NCI-H526 treated with DMSO at 0.1 percent for 48 hours (cell line): ENCODE results near the gene PLEKHN1.

Experiments used
- DNase-seq: peaks from one replicate; lab custom pipeline; 2025; lab: John Stamatoyannopoulos, UW

Gene PLEKHN1

DNA sequence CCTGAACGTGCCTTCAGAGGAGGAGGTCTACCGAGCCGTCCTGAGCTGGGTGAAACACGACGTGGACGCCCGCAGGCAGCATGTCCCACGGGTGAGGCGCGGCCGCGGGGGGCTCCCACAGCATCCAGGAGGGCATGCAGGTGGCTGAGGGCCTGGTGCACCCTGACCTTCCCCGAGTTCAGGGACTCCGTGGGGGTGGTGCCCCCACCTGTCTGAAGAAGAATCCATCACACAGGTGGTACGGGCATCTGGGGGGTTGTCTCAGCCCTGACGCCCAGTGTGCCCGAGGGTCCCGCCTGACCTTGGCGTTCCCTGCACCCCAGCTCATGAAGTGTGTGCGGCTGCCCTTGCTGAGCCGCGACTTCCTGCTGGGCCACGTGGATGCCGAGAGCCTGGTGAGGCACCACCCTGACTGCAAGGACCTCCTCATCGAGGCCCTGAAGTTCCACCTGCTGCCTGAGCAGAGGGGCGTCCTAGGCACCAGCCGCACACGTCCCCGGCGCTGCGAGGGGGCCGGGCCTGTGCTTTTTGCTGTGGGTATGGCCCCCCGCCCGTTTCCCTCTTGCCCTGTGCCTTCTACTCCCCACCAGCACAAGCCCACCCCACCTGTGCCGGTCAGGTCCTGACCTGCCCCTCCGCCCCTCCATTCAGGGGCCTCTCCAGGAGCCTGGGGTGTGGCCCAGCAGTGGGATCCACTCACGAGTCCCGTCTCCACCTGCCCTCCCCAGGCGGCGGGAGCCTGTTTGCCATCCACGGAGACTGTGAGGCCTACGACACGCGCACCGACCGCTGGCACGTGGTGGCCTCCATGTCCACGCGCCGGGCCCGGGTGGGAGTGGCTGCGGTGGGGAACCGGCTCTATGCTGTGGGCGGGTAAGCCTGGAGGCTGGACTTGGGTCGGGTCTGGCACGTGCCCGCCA lies 3.6 kb upstream of the PLEKHN1 start:
- DNase-seq: no peak

DNA sequence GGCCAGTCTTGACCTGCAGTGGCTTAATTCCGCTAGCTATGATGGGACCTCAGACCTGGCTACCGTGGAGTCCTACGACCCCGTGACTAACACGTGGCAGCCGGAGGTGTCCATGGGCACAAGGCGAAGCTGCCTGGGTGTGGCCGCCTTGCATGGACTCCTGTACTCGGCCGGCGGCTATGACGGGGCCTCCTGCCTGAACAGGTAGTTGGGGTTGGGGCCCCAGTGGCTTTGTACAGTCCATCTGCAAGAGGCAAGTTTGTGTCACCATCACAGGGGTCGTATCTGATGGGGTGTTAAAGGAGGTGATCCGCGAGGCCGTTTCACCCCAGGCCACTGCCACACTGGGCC lies 3.0 kb upstream of the PLEKHN1 start:
- no peak for DNase-seq

DNA sequence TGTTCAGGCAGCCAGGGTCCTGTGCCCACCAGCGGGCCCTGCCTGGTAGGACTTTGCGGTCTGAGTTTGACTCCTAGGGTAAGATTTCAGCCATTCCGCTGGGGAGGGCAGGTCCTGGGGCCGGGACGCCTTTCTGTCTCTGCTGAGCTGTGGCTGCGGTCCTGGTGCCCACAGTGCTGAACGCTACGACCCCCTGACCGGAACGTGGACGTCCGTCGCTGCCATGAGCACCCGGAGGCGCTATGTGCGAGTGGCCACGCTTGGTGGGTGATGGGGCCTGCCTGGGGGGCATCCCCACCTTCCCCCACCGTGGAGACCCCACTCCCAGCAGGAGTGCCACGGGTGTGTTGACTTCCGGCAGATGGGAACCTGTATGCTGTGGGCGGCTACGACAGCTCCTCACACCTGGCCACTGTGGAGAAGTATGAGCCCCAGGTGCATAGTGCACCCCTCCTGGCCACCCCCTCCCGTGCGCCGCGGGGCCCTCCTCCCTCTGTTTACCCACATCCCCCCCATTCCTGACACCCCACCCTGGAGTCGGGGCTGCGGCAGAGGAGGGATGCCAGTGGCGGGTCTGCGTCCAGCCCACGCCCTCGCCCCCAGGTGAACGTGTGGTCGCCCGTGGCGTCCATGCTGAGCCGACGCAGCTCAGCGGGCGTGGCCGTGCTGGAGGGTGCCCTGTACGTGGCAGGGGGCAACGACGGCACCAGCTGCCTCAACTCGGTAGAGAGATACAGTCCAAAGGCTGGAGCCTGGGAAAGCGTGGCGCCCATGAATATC lies 2.3 kb upstream of the PLEKHN1 start:
- DNase-seq: no peak

DNA sequence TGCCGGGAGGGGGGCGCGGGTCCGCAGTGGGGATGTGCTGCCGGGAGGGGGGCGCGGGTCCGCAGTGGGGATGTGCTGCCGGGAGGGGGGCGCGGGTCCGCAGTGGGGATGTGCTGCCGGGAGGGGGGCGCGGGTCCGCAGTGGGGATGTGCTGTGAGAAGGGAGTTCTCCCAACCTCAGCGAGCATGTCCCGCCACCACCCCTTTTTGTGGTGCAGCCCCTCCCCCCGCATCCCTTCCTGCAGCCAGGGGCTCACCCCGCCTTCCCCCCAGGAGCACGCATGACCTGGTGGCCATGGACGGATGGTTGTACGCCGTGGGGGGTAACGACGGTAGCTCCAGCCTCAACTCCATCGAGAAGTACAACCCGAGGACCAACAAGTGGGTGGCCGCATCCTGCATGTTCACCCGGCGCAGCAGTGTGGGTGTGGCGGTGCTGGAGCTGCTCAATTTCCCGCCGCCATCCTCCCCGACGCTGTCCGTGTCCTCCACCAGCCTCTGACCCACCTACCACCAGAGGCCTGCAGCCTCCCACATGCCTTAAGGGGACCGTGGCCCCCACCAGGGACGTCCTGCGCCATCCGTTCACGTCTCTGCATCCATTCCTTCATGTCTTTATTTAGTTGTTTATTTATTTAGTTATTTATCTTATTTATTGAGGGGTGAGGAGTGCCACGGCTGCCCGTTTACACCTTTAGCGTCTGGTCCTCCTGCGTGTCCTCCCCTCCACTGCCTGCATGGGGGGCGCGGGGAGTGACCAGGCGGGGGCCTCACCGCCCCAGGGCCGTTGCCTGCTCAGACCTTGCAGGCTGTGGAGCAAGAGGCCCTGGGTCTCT lies 1.4 kb upstream of the PLEKHN1 start:
- no peak for DNase-seq

DNA sequence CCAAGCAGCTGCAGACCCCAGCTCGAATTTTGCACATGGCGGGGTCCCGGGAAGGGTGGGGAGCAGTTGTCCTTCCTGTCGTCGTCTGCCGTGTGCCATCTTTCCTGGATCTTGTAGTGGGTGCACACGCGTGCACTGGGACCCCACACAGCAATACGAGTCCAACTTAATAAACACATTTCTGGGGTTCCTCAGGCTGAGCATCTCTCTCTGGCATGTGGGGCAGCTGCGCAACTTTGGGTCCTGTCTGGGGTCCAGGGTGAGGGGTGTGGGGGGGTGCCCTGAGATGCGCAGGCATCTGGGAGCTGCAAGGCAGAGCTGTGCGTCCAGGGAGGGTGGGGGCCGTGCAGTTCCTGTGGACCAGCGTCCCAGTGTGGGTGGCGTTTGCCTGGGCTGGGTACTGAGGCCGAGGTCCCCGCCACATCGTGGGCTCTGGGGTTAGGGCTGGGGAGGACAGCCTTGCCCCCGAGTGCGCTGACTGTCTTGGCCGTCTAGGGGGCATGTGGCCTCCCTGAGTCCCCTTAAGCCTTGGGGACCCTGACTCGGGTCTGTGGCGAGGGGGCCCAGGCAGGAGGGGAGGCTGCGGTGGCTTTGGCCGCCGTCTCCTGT lies 652 bp upstream of the PLEKHN1 start:
- no peak for DNase-seq

DNA sequence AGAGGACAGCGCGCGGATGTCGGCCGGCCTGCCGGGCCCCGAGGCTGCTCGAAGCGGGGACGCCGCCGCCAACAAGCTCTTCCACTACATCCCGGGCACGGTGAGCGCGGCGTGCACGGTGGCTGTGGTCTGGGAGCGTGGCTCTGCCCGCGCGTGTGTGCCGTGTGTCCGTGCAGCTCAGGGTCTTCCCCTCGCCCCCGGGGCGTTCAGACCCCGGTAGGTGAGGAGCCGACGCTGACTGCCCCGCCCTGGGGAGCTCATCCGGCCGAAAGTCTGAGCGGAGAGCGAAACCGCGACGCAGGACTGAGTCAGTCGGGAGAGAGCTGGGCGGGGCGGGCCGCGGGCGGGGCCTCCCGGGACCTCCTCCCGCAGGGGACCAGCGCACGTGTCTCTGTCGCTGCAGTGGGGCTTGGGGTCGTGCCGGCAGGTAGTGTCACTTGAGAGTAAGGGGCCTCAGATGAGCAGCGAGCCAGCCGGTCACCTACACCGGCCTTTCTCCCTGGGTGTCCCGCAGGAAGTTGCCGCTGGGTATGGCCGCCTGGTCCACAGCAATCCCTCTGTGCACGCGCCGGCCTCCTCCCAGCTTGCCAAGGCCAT lies 520 bp downstream of the PLEKHN1 start:
- DNase-seq: no peak

DNA sequence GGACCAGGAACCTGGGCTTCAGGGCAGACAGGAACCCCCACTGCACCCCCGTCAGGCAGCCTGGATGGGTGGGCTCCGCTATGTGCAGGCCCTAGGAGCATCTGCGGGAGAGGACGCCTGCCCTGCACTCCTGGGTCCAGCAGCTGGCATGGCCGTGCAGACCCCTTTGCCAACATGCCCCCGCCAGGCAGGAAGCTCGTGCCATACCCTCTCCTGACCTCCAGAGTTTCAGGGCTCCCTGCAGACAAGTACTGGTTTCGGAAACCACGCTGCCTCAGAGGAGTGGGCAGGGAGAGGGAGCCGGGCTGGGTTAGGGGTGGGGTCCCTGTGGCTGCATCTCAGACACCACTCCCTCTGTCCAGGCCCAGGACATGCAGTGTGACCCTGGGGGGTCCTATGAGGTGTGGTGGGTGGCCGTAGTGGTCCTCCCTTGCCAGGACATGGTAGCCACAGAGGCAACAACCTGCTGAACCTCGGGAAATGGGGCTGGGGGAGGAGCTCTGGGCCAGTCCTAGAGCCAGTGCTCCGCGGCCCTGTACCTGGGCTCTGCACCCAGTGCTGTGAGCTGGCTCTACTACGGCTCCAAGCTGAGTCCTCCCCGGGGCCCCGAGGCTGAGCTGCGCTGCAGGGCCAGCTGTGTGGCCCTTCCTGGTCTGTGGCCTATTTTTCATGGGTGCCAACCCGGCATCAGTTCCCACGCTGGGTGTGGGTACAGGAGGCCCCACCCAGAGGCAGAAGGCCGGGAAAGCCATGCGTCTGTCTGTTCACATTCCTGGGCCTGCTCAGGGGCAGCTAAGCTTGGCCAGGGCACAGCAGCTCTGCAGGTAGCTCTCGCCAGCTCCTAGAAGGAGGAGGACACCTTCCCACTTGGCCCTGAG lies 1.4 kb downstream of the PLEKHN1 start:
- no peak for DNase-seq

DNA sequence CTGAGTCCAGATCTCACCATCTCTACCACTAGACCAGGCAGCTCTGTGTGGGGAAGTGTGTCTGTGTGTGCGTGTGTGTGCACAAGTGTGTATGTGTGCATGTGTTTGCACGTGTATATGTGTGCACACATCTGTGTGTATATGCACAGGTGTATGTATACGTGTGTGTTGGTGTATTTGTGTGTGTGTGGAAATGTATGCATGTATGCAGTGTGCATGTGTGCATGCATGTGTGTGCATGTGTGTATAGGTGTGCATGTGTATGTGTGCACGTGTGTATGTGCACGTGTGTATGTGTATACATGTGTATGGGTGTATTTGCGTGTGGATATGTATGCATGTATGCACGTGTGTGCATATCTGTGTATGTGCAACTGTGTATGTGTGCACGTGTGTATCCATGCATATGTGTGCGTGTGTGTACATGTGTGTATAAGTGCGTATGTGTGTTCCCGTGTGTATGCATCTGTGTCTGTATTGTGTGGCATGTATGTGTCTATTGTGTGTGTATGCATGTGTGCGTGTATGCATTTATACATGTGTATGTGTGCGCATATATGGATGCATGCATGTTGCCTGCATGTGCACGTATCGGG lies 3.1 kb downstream of the PLEKHN1 start:
- no peak for DNase-seq

DNA sequence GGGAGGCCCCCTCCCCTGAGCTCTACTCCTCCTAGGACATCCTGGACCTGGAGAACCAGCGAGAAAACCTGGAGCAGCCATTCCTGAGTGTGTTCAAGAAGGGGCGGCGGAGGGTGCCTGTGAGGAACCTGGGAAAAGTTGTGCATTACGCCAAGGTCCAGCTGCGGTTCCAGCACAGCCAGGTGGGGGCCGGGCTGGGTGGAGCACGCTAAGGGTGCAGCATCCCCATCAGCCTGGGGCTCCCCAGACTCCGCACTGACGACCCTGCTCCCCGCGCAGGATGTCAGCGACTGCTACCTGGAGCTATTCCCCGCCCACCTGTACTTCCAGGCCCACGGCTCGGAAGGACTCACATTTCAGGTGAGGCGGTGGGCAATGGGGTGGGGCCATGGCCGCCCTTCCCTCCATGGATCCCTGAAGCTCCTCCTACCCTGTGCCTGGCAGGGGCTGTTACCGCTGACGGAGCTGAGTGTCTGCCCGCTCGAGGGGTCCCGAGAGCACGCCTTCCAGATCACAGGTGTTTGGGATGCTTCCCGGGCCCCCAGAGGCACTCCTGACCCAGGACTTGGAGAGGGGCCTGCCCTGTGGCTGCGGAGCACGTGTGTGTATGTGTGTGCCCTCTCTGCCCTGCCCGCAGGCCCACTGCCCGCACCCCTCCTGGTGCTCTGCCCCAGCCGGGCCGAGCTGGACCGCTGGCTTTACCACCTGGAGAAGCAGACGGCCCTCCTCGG lies 4.1 kb downstream of the PLEKHN1 start:
- no peak for DNase-seq

DNA sequence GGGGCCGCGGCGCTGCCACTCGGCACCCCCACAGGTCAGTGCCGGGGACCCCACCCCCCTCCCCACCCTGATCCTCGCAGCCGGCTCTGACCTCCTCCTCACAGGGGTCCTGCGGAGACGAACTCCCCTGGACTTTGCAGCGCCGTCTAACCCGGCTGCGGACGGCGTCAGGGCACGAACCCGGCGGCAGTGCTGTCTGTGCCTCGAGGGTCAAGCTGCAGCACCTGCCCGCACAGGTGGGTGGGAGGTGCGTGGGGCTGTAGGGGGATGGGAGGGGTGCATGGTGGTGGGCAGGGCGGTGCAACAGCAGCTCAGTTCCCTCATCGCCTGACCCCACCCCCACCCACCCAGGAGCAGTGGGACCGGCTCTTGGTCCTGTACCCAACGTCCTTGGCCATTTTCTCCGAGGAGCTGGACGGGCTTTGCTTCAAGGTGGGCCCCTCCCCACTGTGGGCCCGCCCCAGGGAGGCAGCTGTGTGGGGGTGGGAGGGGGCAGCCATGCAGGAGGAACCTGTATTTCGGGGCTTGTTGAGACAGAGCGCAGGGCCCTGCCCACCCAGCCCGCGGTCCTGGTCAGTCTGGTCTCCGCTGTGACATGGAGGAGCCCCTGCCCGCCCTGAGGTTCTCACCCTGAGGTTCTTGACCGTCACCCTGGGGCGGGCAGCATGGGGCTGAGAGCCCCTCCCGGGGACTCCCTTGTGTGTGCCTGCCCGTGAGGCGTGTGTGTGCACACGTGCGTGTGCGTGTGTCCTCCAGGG lies 4.9 kb downstream of the PLEKHN1 start:
- no peak for DNase-seq

DNA sequence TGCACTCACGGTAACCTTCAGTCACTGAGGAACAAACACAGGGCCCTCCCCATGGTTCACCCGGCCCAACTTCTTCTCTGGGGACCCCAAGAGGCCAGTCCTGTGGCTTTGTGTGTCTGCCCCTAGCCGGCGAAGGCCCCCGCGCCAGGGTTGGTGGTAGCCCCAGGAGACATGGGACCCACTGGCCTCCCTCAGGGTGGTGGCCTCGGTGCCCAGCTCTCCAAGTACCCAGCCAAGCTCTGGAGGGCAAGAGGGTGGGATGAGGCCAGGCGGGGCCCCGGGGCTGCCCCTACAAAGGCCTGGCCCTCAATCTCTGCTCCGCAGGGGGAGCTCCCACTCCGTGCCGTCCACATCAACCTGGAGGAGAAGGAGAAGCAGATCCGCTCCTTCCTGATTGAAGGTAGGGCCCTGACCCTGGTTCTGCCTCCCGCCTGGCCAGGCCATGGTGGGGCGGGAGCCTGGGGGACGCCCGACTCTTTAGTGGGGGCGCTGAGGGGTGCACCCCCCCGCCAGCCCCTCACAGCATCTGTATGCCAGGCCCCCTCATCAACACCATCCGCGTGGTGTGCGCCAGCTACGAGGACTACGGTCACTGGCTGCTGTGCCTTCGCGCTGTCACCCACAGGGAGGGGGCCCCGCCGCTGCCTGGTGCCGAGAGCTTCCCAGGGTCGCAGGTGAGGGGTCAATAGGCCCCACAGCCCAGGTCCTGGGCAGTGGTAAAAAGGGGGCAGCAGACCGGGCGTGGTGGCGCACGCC lies 5.6 kb downstream of the PLEKHN1 start:
- DNase-seq: no peak

DNA sequence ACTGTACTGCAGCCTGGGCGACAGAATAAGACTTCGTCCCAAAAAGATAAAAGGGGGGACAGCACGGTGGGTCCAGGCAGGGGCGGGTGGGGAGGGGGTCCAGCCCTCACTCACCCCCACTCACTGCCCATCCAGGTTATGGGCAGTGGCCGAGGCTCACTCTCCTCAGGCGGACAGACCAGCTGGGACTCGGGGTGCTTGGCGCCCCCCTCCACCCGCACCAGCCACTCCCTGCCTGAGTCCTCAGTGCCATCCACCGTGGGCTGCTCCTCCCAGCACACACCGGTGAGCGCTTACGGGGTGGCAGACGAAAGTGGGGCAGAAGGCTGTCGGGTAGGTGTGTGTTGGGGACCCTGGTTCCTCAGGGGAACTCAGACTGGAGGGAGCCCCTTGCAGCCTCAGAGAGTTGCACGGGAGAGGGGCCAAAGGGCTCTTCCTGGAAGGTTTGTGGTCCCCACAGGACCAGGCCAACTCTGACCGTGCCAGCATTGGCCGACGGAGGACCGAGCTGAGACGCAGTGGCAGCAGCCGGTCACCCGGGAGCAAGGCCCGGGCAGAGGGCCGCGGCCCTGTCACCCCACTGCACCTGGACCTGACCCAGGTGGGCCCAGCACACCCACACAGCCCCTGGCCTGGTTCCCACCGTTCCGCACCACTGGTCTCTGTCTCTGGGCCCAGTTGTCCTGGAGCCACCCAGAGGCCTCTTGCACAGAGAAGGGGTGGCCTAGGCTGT lies 6.6 kb downstream of the PLEKHN1 start:
- DNase-seq: no peak

DNA sequence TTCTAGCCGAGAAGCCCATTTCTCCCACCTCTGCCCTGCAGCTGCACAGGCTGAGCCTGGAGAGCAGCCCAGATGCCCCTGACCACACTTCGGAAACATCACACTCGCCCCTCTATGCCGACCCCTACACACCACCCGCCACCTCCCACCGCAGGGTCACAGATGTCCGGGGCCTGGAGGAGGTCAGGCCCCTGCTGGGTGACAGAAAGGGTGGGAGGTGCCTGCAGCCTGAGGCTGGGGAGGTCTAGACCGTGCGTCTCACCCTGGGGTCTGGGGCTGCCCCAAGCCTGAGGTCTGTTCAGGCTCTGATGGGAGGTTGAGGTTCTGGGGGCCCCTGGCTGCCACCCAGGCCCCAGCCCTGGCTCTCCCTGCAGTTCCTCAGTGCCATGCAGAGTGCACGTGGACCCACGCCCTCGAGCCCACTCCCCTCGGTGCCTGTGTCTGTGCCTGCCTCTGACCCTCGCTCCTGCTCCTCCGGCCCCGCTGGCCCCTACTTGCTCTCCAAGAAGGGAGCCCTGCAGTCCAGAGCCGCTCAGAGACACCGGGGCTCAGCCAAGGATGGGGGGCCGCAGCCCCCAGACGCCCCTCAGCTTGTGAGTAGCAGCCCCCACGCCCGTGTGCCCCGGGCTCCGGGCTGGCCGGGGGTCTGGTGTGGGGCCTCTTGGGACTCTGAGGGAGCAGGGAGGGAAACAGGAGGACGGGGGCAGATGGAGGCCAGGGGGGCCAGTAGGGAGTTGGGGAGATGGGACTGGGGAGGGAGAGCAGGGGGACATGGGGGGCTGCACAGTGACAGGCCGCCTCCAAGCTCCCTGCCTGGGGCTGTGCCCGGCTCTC lies 7.4 kb downstream of the PLEKHN1 start:
- DNase-seq: no peak

DNA sequence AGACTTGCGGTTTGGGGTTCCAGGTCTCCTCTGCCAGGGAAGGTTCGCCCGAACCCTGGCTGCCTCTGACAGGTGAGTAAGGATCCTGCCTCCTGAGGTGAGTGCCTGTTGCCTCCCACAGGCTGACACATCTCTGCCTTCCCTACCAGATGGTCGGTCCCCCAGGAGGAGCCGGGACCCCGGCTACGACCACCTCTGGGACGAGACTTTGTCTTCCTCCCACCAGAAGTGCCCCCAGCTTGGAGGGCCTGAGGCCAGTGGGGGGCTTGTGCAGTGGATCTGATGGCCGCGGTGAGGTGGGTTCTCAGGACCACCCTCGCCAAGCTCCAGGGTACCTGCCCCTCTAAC lies 8.0 kb downstream of the PLEKHN1 start:
- DNase-seq: no peak

DNA sequence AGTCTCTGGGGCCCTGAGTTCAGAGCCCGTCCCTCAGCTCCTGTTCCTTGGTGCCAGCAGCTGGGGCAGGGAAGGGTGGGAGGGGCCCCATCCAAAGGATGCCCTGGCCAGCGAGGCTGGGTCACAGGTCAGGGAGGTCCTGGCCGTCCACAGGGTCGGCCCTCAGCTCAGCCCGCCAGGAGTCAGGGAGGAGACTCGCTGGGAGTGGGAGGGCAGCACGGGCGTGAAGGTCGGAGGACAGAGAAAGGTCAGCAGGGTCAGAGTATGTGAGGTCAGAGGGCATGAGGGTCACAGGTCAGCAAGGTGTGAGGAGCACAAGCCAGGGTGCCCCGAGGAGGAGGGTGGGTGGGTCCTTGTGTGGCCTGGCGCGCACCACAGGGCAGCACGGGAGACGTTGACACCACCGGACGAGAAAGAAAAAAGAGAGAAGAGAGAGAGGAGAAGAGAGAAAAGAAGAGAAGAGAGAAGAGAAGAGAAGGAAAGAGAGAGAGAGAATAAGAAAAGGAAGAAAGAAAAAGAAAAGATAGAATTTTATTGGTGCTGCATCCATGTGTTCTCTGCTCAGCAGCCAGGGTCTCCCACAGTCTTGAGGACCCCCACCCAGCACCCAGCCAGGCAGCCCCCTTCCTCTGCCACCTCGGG lies 8.5 kb downstream of the PLEKHN1 start:
- no peak for DNase-seq

DNA sequence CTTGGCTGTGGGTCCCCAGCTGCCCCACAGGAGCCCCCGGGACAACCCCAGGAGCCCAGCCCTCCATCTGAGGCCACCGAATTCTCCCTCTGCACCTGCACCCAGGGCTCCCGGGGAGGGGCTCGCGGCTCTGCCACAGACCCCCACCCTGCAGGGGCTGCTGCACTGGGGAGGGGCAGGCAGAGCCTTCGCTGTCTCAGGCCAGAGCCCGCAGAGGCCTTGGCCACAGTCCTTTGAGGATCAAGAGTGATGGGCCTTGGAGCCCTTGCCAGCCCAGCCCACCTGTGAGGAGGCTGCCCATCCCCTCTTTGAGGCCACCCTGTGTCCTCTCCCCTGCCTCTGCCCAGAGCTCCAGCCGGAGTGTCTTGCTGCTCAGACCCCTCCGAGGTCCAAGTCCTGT lies 9.1 kb downstream of the PLEKHN1 start:
- no peak for DNase-seq
